Limb (tissue), 2 donors: ENCODE results near the gene PKP2.

ENCODE experiments used
- DNase-seq, 2 donors: peaks; one replicate each; pipeline ENCODE4 v3.0.0-alpha.2; 2016; ENCODE audit errors: extremely low spot score in 2 of 2

Gene PKP2

GRCh38 chr12:32755654-32756475, 140.7 kb downstream of the PKP2 start, which contains the start of gene YARS2:
Gene YARS2 (minus strand): TSS chr12:32755897. CDS start chr12:32755874, 23 bp downstream.
- DNase-seq = peak; percentile 90 to 97

GRCh38 chr12:32755051-32755653, 141.4 kb downstream of the PKP2 start:
- DNase-seq = peak; percentile 56 to 83

GRCh38 chr12:32754111-32754510, 142.5 kb downstream of the PKP2 start:
- no peak for DNase-seq

GRCh38 chr12:32753605-32754004, 143.0 kb downstream of the PKP2 start:
- no peak for DNase-seq

GRCh38 chr12:32743264-32743663, 153.3 kb downstream of the PKP2 start:
- no peak for DNase-seq

- no peak for DNase-seq
Measured at GRCh38 chr12:32742133-32742532, 154.4 kb downstream of the PKP2 start.
